ENCODE results near the gene PHLDA1. TPM values are rescaled to one million over a fixed set of nuclear protein-coding genes. Genes with fewer than 3 reads are reported as not detected.
A peak's percentile ranks its signal among the peaks of the same experiment; 100 is the strongest.

The PHLDA1 gene
- total and polyA plus RNA-seq, 8 donors: 15.8 to 59.3 (median 48.2) TPM

GRCh38 chr12:76033081-76034011 lies 1.8 kb upstream of the PHLDA1 start:
- H3K4me1 ChIP-seq: peaks cover 0 to 30% of the 10 kb centered on the region in 2 donors
- ATAC-seq (no peak), DNase-seq (no peak)
- H3K9me3 ChIP-seq: no peaks in the 10 kb centered on the region
- peaks cover 0 to 35% of the 10 kb centered on the region in 2 donors for H3K27me3 ChIP-seq
- intact Hi-C loops (cut with DNase I): loop anchor here in 1 of 2 donors (10.0 kb wide), 2 partner anchors 209 to 469 kb away; no protein-coding TSS in a partner anchor
- H3K4me3 ChIP-seq: peak overlapping the region in 1 of 2 donors; percentile 57
- peak overlapping the region; percentile 95 for H3K27ac ChIP-seq
- no peaks in the 10 kb centered on the region for H3K36me3 ChIP-seq
- TF ChIP-seq, protein P1, sequence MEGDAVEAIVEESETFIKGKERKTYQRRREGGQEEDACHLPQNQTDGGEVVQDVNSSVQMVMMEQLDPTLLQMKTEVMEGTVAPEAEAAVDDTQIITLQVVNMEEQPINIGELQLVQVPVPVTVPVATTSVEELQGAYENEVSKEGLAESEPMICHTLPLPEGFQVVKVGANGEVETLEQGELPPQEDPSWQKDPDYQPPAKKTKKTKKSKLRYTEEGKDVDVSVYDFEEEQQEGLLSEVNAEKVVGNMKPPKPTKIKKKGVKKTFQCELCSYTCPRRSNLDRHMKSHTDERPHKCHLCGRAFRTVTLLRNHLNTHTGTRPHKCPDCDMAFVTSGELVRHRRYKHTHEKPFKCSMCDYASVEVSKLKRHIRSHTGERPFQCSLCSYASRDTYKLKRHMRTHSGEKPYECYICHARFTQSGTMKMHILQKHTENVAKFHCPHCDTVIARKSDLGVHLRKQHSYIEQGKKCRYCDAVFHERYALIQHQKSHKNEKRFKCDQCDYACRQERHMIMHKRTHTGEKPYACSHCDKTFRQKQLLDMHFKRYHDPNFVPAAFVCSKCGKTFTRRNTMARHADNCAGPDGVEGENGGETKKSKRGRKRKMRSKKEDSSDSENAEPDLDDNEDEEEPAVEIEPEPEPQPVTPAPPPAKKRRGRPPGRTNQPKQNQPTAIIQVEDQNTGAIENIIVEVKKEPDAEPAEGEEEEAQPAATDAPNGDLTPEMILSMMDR (IDR thresholded peaks at IDR 0.05): no peak

- TF ChIP-seq, protein P1 (IDR thresholded peaks at IDR 0.05): no peak
- intact Hi-C loops (cut with DNase I): loop anchor here in 1 of 2 donors (10.0 kb wide), 2 partner anchors 208 to 468 kb away; no protein-coding TSS in a partner anchor
- H3K36me3 ChIP-seq: no peaks in the 10 kb centered on the region
- H3K4me3 ChIP-seq: peak overlapping the region; percentile 57 to 68
- DNase-seq (peak in 2 of 4 donors; percentile 52 to 62), ATAC-seq (peak; percentile 42)
- peaks cover 0 to 31% of the 10 kb centered on the region in 2 donors for H3K4me1 ChIP-seq
- peaks cover 0 to 36% of the 10 kb centered on the region in 2 donors for H3K27me3 ChIP-seq
- H3K9me3 ChIP-seq: no peaks in the 10 kb centered on the region
- peak overlapping the region; percentile 95 for H3K27ac ChIP-seq
These were observed 736 bp upstream of the PHLDA1 start for GRCh38 chr12:76032043-76032981.

GRCh38 chr12:76031081-76031413 lies 529 bp downstream of the PHLDA1 start:
- TF ChIP-seq, protein P1 (IDR thresholded peaks at IDR 0.05): no peak
- no peaks in the 10 kb centered on the region for H3K9me3 ChIP-seq
- DNase-seq: peak in 1 of 4 donors; percentile 85
- peak overlapping the region; percentile 57 to 68 for H3K4me3 ChIP-seq
- no peaks in the 10 kb centered on the region for H3K36me3 ChIP-seq
- H3K27me3 ChIP-seq: peaks cover 0 to 36% of the 10 kb centered on the region in 2 donors
- peak overlapping the region; percentile 95 for H3K27ac ChIP-seq
- no peak for ATAC-seq
- intact Hi-C loops (cut with DNase I): loop anchor here in 1 of 2 donors (10.0 kb wide), 2 partner anchors 206 to 466 kb away; no protein-coding TSS in a partner anchor
- H3K4me1 ChIP-seq: peaks cover 0 to 34% of the 10 kb centered on the region in 2 donors

- Histone ChIP-seq H3K27me3 (peaks cover 0 to 36% of the 10 kb centered on the region in 2 donors), H3K27ac (peak overlapping the region; percentile 95), H3K4me3 (peak overlapping the region; percentile 57 to 68), H3K4me1 (peaks cover 0 to 34% of the 10 kb centered on the region in 2 donors), H3K9me3 (no peaks in the 10 kb centered on the region), H3K36me3 (no peaks in the 10 kb centered on the region)
- intact Hi-C loops (cut with DNase I): loop anchor here in 1 of 2 donors (10.0 kb wide), 2 partner anchors 206 to 466 kb away; no protein-coding TSS in a partner anchor
- ATAC-seq (peak; percentile 18), DNase-seq (peak in 2 of 4 donors; percentile 61 to 87)
- TF ChIP-seq, protein P1 (IDR thresholded peaks at IDR 0.05): no peak
These were observed 1.1 kb downstream of the PHLDA1 start for GRCh38 chr12:76030341-76031080.
